ENCODE results near the gene TEX12.

DNA sequence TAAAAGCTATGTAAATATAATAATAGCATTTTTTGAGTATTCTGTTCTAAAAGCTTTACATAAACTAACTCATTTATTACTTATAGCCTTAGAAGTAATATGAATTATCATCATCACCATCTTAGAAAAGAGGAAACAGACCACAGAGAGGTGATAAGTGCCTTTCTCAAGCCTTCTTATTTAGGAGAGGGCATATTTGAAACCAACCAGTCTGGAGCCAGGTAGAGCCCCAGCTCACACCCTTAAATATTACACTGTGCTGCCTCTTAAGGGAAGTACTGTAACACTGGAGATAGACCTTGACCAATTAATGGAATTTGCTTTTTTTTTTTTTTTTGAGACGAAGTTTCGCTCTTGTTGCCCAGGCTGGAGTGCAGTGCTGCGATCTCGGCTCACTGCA, 10.4 kb downstream of the TEX12 start:
- TF ChIP-seq POLR2A (IDR thresholded peaks at IDR 0.05) (no peak), CTCF (IDR thresholded peaks at IDR 0.05) (no peak)
